Loucy (cell line): ENCODE data around the gene MFAP5.

Experiments used
- CTCF ChIP-seq: fragments of 200-600 bp; sonication (generic); conservative IDR thresholded peaks from 2 replicates; pipeline ENCODE4 v1.5.1; 2014; ENCODE audit warnings: mild to moderate bottlenecking, antibody characterized with exemption, low read length
- EZH2phosphoT487 ChIP-seq: fragments of 200-600 bp; IDR thresholded peaks from 2 replicates; pipeline ENCODE4 v1.6.1; 2018; ENCODE audit warnings: antibody characterized with exemption, mild to moderate bottlenecking, moderate library complexity, borderline replicate concordance

DNA sequence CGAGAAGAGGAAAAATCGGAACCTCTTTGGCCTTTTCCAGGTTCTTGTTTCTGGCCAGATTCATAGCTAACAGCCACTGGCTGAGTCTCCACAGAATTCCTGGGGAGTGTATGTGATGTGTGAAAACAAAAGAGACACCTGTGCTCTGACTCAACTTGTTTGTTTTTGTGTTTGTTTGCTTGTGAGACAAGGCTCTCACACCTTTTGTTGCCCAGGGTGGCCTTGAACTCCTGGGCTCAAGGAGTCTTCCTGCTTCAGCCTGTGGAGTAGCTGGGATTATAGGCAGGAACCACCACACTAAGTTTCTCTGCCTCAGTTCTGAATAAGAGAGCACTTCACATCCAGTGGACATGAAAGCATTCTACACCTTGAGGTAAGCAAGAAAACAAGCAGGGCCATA, 22.7 kb downstream of the MFAP5 start:
- TF ChIP-seq CTCF (no peak), EZH2phosphoT487 (no peak)
